GM23338 (cell line): ENCODE measurements around the gene TAF4. TPM values are rescaled to one million over a fixed set of nuclear protein-coding genes. Genes with fewer than 3 reads are reported as not detected.

Experiments used
- ATAC-seq: fragments of 200-7000 bp; cut with Tn5 transposase; 3 replicates; pipeline ENCODE4 v1.9.1; 2020
- DNase-seq: peaks from one replicate; pipeline ENCODE4 v3.0.0-alpha.2; 2015; ENCODE audit warnings: low spot score
- H2AFZ ChIP-seq: fragments of 200-600 bp; sonication (generic); 2 replicates; pipeline ENCODE4 v1.8.0; 2016; ENCODE audit warnings: antibody characterized with exemption, mild to moderate bottlenecking, moderate library complexity
- H3F3A ChIP-seq: fragments of 200-600 bp; sonication (generic); replicated peaks from 2 replicates; pipeline ENCODE4 v1.8.0; 2017; ENCODE audit warnings: antibody characterized with exemption, mixed run types, low read depth
- H3K27ac ChIP-seq: fragments of 200-600 bp; sonication (generic); 2 replicates; pipeline ENCODE4 v1.6.1; 2016; ENCODE audit warnings: low read depth
- H3K27me3 ChIP-seq: fragments of 200-600 bp; sonication (generic); 2 replicates; pipeline ENCODE4 v1.8.0; 2016; ENCODE audit warnings: mild to moderate bottlenecking, mixed run types, moderate library complexity; ENCODE audit not compliant: insufficient read depth
- H3K36me3 ChIP-seq: fragments of 200-600 bp; sonication (generic); 2 replicates; pipeline ENCODE4 v1.8.0; 2016; ENCODE audit warnings: mild to moderate bottlenecking; ENCODE audit not compliant: insufficient read depth
- H3K4me1 ChIP-seq: fragments of 200-600 bp; sonication (generic); 2 replicates; pipeline ENCODE4 v1.8.0; 2016; ENCODE audit warnings: mild to moderate bottlenecking, moderate library complexity; ENCODE audit not compliant: insufficient read depth
- H3K4me2 ChIP-seq: fragments of 200-600 bp; sonication (generic); 2 replicates; pipeline ENCODE4 v1.7.1; 2017; ENCODE audit warnings: mixed run types
- H3K4me3 ChIP-seq: fragments of 200-600 bp; sonication (generic); 2 replicates; pipeline ENCODE4 v1.6.1; 2016; ENCODE audit warnings: mixed run types
- H3K79me2 ChIP-seq: fragments of 200-600 bp; sonication (generic); replicated peaks from 2 replicates; pipeline ENCODE4 v1.8.0; 2017; ENCODE audit warnings: mild to moderate bottlenecking; ENCODE audit not compliant: insufficient read depth
- H3K9me2 ChIP-seq: fragments of 200-600 bp; sonication (generic); 2 replicates; pipeline ENCODE4 v1.8.0; 2017; ENCODE audit not compliant: insufficient read depth
- H4K20me1 ChIP-seq: fragments of 200-600 bp; sonication (generic); replicated peaks from 2 replicates; pipeline ENCODE4 v1.8.0; 2017; ENCODE audit warnings: mild to moderate bottlenecking; ENCODE audit not compliant: insufficient read depth
- H3K27ac Mint-ChIP-seq: 2 replicates; pipeline ENCODE4 v1.8.0; 2020; ENCODE audit warnings: inconsistent platforms, mild to moderate bottlenecking, moderate library complexity, mixed read lengths
- H3K27me3 Mint-ChIP-seq: 3 replicates; pipeline ENCODE4 v1.8.0; 2022; ENCODE audit warnings: low read depth, mild to moderate bottlenecking, moderate library complexity, mixed read lengths, inconsistent platforms; ENCODE audit not compliant: insufficient read depth, poor library complexity
- H3K36me3 Mint-ChIP-seq: 3 replicates; pipeline ENCODE4 v1.8.0; 2021; ENCODE audit warnings: low read depth, mild to moderate bottlenecking, inconsistent platforms, moderate library complexity, mixed read lengths
- H3K4me1 Mint-ChIP-seq: 3 replicates; pipeline ENCODE4 v1.8.0; 2020; ENCODE audit warnings: mild to moderate bottlenecking, inconsistent platforms, mixed read lengths
- H3K4me3 Mint-ChIP-seq: 3 replicates; pipeline ENCODE4 v1.8.0; 2021; ENCODE audit warnings: moderate library complexity, mild to moderate bottlenecking, inconsistent platforms, mixed read lengths
- H3K9me3 Mint-ChIP-seq: 3 replicates; pipeline ENCODE4 v1.8.0; 2020; ENCODE audit warnings: moderate library complexity, mild to moderate bottlenecking, inconsistent platforms, mixed read lengths
- CREB1 ChIP-seq: fragments of 250-450 bp; sonication (Bioruptor Pico); IDR thresholded peaks from 2 replicates; pipeline ENCODE4 v1.5.0; 2020; ENCODE audit warnings: low read depth, mild to moderate bottlenecking, moderate library complexity
- EZH2 ChIP-seq: fragments of 200-600 bp; sonication (generic); IDR thresholded peaks from one replicate; pipeline ENCODE4 v1.8.0; 2017; ENCODE audit warnings: antibody characterized with exemption, mild to moderate bottlenecking, low read depth; ENCODE audit not compliant: unreplicated experiment
- ZNF114 ChIP-seq: fragments of 250-450 bp; sonication (Bioruptor Pico); IDR thresholded peaks from 2 replicates; pipeline ENCODE4 v1.5.0; 2020; ENCODE audit warnings: mild to moderate bottlenecking, moderate library complexity
- ZNF331 ChIP-seq: fragments of 250-450 bp; sonication (Bioruptor Pico); IDR thresholded peaks from 2 replicates; pipeline ENCODE4 v1.5.0; 2020; ENCODE audit warnings: low read depth, mild to moderate bottlenecking, moderate library complexity
- ZNF462 ChIP-seq: fragments of 250-450 bp; sonication (Bioruptor Pico); IDR thresholded peaks from 2 replicates; pipeline ENCODE4 v1.5.0; 2020; ENCODE audit warnings: mild to moderate bottlenecking, moderate library complexity
- polyA plus RNA-seq: library from polyadenylated mRNA; unstranded; fragments of >200 nt; fragmentation: Nextera tagmentation; extraction: Ambion mirVana; gene quantifications from 2 replicates; pipeline ENCODE4 v1.2.1, GENCODE V29; 2016
- total RNA-seq: library from RNA; depleted of rRNA; stranded (reverse); fragments of >200 nt; shearing (Covaris generic); gene quantifications from 2 replicates; pipeline ENCODE4 v1.2.3, GENCODE V29; 2014

TAF4 gene
- total and polyA plus RNA-seq, 2 experiments from 2014 or later, result 7.2 to 60.0 TPM

GRCh38 chr20:62021793-62022385 lies 43.8 kb downstream of the TAF4 start (continued):
- TF ChIP-seq ZNF331 (CRISPR knock-in tag), result no peak
- TF ChIP-seq ZNF114 (CRISPR knock-in tag), result no peak
- TF ChIP-seq EZH2, result no peak
- no peak for TF ChIP-seq ZNF462 (CRISPR knock-in tag)

- Mint-ChIP-seq H3K27ac (peak overlapping the region; percentile 17; the same call in 1 of the 2 replicates), H3K27me3 (peaks cover 16% of the 10 kb centered on the region), H3K36me3 (peaks cover 2% of the 10 kb centered on the region; the same call in 1 of the 3 replicates), H3K4me1 (peaks cover 30% of the 10 kb centered on the region), H3K9me3 (no peaks in the 10 kb centered on the region), H3K4me3 (no peak overlapping the region)
- no peak overlapping the region for H3K4me3 ChIP-seq
- no peak overlapping the region for H2AFZ ChIP-seq
- H3K79me2 ChIP-seq, result peaks cover 100% of the 10 kb centered on the region
- H4K20me1 ChIP-seq, result peaks cover 81% of the 10 kb centered on the region
- H3F3A ChIP-seq, result no peaks in the 10 kb centered on the region
- no peaks in the 10 kb centered on the region for H3K9me2 ChIP-seq
- H3K4me2 ChIP-seq, result no peak overlapping the region
- DNase-seq, result no peak
- ATAC-seq, result peak; percentile 30
- no peaks in the 10 kb centered on the region for H3K36me3 ChIP-seq
- 0 out of 2 replicates have a peak, but pooled peaks cover under 1% of the 10 kb centered on the region for H3K4me1 ChIP-seq
- H3K27me3 ChIP-seq, result no peaks in the 10 kb centered on the region
- H3K27ac ChIP-seq, result no peak overlapping the region
- TF ChIP-seq EZH2 (no peak), ZNF462 (CRISPR knock-in tag) (no peak), CREB1 (CRISPR knock-in tag) (no peak)
Measured at GRCh38 chr20:62020935-62021701, 44.6 kb downstream of the TAF4 start.
